KMS-11 (cell line): ENCODE data around the gene SLC4A1.

Experiments used
- H2AFZ ChIP-seq: fragments of 200-600 bp; sonication (generic); 2 replicates; pipeline ENCODE4 v1.6.1; 2016; ENCODE audit warnings: antibody characterized with exemption, mixed run types, low read depth
- H3K27ac ChIP-seq: fragments of 200-600 bp; sonication (generic); 2 replicates; pipeline ENCODE4 v1.6.1; 2016; ENCODE audit warnings: mild to moderate bottlenecking, mixed run types
- H3K27me3 ChIP-seq: fragments of 200-600 bp; sonication (generic); 2 replicates; pipeline ENCODE4 v1.6.1; 2017; ENCODE audit warnings: mild to moderate bottlenecking, low read depth, mixed run types, moderate library complexity; ENCODE audit not compliant: insufficient read depth
- H3K36me3 ChIP-seq: fragments of 200-600 bp; sonication (generic); 2 replicates; pipeline ENCODE4 v1.6.1; 2017; ENCODE audit warnings: mild to moderate bottlenecking, mixed run types; ENCODE audit not compliant: insufficient read depth
- H3K4me1 ChIP-seq: fragments of 200-600 bp; sonication (generic); 2 replicates; pipeline ENCODE4 v1.6.1; 2016; ENCODE audit warnings: mild to moderate bottlenecking, low read depth, mixed run types; ENCODE audit not compliant: poor library complexity, severe bottlenecking
- H3K4me2 ChIP-seq: fragments of 200-600 bp; sonication (generic); 2 replicates; pipeline ENCODE4 v1.7.0; 2016; ENCODE audit warnings: mild to moderate bottlenecking, mixed run types
- H3K4me3 ChIP-seq: fragments of 200-600 bp; sonication (generic); IDR thresholded peaks from 2 replicates; pipeline ENCODE4 v1.6.1; 2017; ENCODE audit warnings: low read depth, low read length, mixed read lengths; ENCODE audit not compliant: insufficient read depth
- H3K79me2 ChIP-seq: fragments of 200-600 bp; sonication (generic); 2 replicates; pipeline ENCODE4 v1.6.1; 2016; ENCODE audit warnings: low read depth, mixed run types; ENCODE audit not compliant: insufficient read depth
- H3K9ac ChIP-seq: fragments of 200-600 bp; sonication (generic); 2 replicates; pipeline ENCODE4 v1.6.1; 2016; ENCODE audit warnings: mild to moderate bottlenecking, mixed run types
- H4K20me1 ChIP-seq: fragments of 200-600 bp; sonication (generic); 2 replicates; pipeline ENCODE4 v1.6.1; 2016; ENCODE audit warnings: mild to moderate bottlenecking, mixed run types; ENCODE audit not compliant: insufficient read depth
- CTCF ChIP-seq: fragments of 200-600 bp; sonication (generic); conservative IDR thresholded peaks from 2 replicates; pipeline ENCODE4 v1.6.1; 2017; ENCODE audit warnings: low read depth, mild to moderate bottlenecking, antibody characterized with exemption, low read length, moderate library complexity, mixed read lengths

SLC4A1 gene

GRCh38 chr17:44266402-44267164, 1.4 kb downstream of the SLC4A1 start:
- Histone ChIP-seq H3K36me3 (no peaks in the 10 kb centered on the region), H3K27ac (no peak overlapping the region), H3K79me2 (no peaks in the 10 kb centered on the region), H3K27me3 (peaks cover 33% of the 10 kb centered on the region), H2AFZ (no peak overlapping the region), H4K20me1 (no peaks in the 10 kb centered on the region), H3K9ac (no peak overlapping the region), H3K4me3 (no peak overlapping the region), H3K4me2 (no peak overlapping the region), H3K4me1 (no peaks in the 10 kb centered on the region)
- TF ChIP-seq CTCF: no peak

DNA sequence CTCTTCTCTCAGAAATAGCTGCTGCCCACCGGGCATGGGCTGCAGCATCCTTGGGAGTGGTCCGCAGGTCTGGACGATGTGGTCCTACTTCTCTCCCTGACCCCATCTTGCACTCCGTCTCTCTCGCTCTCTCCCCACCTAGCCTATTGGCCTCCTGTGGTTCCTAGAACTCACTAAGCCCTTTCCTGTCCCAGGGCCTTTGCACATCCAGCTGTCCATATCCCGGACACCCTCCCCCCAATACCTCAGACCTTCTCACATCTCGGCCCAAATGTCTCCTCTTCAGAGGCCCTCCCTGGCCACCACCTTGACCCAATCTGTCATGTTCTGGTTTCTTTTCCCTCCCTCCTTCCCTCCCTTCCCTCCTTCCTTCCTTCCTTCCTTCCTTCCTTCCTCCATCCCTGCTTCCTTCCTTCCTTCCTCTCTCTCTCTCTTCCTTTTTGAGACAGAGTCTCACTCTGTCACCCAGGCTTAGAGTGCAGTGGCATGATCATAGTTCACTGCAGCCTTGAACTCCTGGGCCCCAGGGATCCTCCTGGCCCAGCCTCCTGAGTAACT, 4.5 kb downstream of the SLC4A1 start:
- Histone ChIP-seq H3K4me1 (no peaks in the 10 kb centered on the region), H3K9ac (no peak overlapping the region), H2AFZ (no peak overlapping the region), H4K20me1 (no peaks in the 10 kb centered on the region), H3K4me2 (no peak overlapping the region), H3K27me3 (peaks cover 47% of the 10 kb centered on the region), H3K4me3 (no peak overlapping the region), H3K79me2 (no peaks in the 10 kb centered on the region), H3K27ac (no peak overlapping the region), H3K36me3 (no peaks in the 10 kb centered on the region)
- no peak for TF ChIP-seq CTCF

GRCh38 chr17:44262654-44263225, 5.2 kb downstream of the SLC4A1 start:
- Histone ChIP-seq H3K4me1 (no peaks in the 10 kb centered on the region), H3K4me2 (no peak overlapping the region), H3K27ac (no peak overlapping the region), H2AFZ (no peak overlapping the region), H3K27me3 (peaks cover 49% of the 10 kb centered on the region), H3K9ac (no peak overlapping the region), H3K79me2 (no peaks in the 10 kb centered on the region), H3K36me3 (no peaks in the 10 kb centered on the region), H3K4me3 (no peak overlapping the region), H4K20me1 (no peaks in the 10 kb centered on the region)
- TF ChIP-seq CTCF: no peak

GRCh38 chr17:44260296-44260695, 7.6 kb downstream of the SLC4A1 start:
- no peaks in the 10 kb centered on the region for H3K79me2 ChIP-seq
- peaks cover 69% of the 10 kb centered on the region for H3K27me3 ChIP-seq
- H2AFZ ChIP-seq: no peak overlapping the region
- no peak overlapping the region for H3K9ac ChIP-seq
- H3K4me2 ChIP-seq: no peak overlapping the region
- no peaks in the 10 kb centered on the region for H3K36me3 ChIP-seq
- no peak for TF ChIP-seq CTCF
- H3K4me3 ChIP-seq: no peak overlapping the region
- H3K4me1 ChIP-seq: no peaks in the 10 kb centered on the region
- no peak overlapping the region for H3K27ac ChIP-seq
- no peaks in the 10 kb centered on the region for H4K20me1 ChIP-seq
